ENCODE measurements around the gene CORO7. TPM values are rescaled to one million over a fixed set of nuclear protein-coding genes. Genes with fewer than 3 reads are reported as not detected.
"Not testable (repeated sequence)": the region's sequence is repeated elsewhere in the genome, so short reads cannot be mapped to it uniquely, and the experiment has no call there.

The CORO7 gene
- total RNA-seq, 1 donor from 2014 or later = 58.0 TPM

DNA sequence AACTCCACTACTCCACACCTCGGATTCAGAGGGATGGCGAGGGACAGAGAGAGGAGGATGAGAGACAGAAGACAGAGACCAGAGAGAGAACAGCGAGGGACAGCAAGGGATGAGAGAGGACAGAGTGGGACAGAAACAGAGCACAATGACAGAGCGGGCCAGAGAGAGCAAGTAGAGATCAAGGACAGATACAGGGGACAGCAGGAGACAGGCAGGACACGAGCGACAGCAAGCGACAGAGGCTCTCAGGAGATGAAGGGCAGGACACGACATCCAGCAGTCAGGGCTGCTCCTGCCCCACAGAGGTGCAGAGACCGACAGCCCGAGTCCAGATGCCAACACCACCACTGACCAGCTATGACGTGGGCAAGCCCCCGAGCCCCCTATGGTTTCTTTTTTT, 14.9 kb downstream of the CORO7 start:
- no peak for DNase-seq

DNA sequence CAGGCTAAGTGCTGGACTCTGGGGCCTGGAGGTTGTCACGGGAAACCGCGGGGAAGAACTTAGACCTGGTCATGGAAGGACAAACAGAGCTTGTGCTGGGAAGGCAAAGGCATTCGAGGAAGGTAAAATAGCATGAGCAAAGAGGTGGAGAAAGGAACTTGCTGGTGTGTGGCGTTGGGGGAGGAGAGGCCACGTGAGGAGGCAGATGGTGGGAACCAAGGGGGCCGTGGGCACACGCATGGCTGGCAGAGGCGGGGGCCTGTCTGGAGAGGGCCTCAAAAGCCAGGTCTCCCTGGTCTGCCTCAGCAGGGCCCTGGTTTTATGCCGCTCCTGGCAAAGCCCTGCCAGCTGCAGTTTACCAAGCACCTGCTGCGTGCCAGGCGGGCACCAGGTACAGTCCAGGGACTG, 15.3 kb downstream of the CORO7 start:
- DNase-seq = no peak

DNA sequence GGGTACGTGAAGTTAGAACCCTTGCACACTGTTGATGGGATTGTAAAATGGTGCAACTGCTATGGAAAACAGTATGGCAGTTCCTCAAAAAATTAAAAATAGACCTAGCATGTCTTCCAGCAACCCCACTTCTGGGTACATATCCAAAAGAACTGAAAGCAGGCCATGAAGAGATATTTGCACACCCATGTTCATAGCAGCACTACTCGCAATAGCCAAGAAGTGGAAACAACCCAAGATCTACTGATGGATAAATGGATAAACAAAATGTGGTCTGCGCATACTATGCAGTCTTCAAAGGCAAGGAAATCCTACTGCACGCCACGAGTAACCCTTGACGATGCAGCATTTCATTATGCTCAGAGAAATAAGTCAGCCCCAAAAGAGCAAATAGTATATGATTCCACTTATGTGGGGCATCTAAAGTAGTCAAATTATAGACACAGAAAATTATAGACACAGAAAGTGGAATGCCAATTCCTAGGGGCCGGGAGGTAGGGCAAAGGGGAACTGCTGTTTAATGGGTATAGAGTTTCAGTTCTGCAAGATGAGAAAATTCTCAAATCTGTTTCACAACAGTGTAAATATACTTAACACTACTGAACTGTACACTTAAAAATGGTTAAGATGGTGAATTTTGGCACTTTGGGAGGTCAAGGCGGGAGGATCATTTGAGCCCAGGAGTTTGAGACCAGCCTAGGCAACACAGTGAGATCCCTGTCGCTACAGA, 17.2 kb downstream of the CORO7 start:
- DNase-seq = no peak

DNA sequence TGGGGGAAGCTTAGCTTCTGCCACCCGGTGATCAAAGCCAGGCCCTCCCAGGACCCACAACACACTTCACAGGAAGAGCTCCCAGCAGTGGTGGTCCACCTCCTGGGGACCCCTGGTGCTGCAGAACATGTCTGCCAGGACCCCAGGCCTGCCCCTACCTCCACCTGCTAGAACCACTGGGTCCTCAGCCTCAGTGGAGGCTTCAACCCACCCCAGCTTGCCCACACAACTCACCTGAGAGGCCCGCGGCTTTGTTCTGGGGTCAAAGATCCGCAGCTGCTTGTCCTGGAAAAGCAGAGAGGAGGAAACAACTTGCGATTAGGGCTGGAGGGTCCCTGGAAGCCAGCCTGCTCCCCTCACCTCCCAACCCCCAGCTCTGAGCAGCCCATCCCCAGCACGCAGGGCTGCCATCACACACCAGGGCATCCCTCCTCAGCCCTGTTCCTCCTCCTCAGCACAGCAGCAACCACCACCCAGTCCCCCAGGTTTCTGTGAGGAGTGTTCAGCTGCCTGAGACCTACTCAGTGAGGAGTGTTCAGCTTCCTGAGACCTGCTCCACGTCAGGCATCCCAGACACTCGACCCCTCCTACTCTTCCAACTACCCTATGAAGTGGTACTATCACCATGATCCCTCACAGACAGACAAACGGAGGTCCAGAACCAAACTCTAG, 21.2 kb downstream of the CORO7 start:
- no peak for DNase-seq

DNA sequence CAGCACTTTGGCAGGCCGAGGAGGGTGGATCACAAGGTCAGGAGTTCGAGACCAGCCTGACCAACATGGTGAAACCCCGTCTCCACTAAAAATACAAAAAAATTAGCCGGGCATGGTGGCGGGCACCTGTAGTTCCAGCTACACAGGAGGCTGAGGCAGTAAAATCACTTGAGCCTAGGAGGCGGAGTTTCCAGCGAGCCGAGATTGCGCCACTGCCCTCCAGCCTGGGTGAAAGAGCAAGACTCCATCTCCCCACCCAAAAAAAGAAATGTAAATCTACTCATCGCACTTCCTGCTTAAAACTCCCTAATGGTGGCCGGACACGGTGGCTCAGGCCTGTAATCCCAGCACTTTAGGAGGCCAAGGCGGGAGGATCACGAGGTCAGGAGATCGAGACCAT, 22.5 kb downstream of the CORO7 start:
- not testable (repeated sequence) for DNase-seq

DNA sequence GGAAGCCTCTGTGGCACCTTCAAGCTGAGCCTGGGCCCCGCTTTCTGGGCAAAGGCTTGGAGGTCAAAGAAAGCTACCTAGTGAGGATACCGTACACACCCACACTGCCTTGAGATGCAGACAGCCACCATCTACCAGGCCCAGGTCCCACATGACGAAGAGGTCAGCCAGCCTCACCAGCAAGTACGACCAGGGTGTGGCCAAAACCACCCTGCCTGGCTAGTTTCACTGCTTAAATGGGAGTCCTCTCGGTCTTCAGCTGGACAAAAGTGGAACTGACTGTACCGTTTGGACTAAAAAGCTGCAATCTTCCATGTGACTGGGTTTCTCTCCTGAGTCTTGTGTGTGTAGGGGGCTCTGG, 23.2 kb downstream of the CORO7 start:
- no peak for DNase-seq

DNA sequence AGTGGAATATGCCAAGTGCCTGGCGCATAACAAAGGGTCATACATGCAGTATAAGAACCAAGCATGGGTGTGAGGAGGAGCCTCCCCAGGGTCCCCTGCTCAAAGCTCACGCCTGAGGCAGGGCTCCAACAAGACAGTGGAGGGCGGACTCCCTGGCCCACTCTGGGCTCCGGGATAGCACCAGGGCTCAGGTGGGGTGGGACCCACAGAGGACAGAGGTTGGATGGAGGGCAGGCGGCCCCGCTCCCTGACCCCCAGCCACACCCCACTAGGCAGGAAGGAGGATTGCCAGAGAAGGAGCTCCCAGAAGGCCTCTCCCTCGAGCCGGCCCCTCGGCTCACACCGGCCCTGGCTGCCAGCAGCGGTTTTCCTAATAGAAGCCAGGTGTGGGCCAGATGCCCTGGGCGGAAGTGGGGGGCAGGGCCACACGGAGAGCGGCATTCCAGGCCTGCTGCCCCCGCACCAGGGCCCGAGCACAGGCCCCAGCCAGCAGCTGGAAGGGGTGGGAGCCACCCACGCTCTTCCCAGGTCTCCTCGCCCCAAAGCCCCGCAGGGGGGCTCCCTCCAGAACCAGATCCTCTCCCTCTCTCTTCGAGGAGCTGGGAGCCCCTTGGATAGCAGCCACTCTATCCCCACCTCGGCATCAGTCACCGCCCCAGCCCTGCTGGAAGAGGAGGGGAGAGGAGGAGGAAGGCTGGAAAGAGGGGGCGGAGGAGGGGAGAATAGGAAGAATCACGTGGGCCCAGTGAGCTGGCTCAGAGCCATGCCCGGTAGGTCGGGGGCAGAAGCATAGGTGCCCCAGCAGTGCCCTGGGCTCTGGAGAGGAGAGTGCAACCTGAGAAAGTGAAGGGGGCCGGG, 23.8 kb downstream of the CORO7 start:
- no peak for DNase-seq

DNA sequence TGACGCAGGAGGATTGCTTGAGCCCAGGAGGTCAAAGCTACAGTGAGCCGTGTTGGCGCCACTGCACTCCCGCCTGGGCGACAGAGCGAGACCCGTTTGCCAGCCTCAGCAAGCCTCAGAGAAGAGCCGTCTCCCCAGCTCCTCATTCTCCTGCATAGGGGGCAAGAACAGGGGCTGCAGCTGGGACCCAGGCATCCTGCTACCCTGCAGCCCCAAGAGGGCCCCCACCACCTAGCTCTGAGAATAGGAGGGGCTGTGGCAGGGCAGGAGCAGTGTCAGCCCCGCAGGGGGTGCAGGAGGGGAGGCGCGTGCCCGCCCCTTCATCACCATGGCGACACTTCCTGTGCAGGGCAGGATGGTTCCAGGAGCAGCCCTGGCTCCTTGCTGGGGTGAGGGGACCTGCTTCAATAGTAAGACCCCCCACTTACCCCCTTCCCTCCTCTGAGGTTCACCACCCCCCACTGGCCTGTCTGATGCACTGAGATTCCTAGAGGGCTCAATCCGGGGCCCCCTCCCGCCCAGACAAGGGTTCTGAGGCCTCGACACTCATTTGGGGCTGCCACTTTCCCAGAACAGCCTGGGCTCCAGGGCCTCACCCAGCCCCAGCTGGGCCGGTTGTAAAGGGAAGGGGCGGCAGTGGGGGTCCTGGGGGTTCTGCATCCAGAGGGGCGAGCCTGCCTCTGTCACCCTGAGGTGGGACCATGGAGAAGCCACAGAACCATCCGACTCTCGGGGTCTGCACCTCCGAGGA, 24.6 kb downstream of the CORO7 start:
- no peak for DNase-seq

DNA sequence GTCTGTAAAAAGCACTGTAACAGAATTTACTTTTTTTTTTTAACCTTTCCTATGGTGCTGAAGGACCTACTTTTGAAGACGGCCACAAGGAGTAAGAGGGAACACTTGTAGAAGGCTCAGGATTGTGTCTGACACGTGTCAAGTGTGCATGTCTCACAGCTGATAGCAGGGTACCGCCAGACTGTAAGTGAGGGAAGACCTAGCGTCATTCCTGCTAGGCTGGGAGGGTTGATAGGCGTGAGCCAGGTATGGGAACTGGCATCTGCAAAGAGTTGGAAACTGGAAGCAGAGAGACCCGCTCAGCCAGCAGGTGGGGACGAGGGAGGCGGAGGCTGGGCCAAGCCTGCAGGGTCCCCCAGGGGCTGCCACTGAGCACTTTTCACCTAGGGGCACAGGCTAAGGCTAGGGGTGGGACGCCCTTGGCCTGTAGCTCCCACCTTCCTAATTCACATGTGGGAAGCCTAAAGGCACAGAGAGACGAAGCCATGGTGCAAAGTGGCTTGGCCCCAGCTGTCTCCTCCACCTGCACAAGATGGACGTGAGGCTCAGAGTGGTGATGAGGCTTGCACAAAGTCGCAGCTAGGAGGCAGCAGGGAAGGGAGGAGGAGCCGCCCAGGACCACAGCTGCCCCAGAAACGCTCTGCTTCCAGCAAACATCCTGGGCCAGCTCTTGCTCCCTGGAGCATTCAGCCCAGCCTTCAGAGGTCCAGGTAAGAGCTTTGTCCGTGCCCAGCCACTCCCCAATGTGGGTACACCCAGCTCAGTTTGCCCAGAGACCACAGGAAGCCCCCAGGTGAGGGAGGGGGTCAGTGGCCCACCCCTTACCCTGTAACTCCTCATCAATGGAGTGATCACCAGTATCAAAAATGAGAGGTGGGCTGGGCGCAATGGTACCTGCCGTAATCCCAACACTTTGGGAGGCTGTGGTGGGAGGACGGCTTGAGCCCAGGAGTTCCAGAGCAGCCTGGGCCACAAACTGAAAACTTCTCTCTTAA, 25.8 kb downstream of the CORO7 start:
- no peak for DNase-seq

DNA sequence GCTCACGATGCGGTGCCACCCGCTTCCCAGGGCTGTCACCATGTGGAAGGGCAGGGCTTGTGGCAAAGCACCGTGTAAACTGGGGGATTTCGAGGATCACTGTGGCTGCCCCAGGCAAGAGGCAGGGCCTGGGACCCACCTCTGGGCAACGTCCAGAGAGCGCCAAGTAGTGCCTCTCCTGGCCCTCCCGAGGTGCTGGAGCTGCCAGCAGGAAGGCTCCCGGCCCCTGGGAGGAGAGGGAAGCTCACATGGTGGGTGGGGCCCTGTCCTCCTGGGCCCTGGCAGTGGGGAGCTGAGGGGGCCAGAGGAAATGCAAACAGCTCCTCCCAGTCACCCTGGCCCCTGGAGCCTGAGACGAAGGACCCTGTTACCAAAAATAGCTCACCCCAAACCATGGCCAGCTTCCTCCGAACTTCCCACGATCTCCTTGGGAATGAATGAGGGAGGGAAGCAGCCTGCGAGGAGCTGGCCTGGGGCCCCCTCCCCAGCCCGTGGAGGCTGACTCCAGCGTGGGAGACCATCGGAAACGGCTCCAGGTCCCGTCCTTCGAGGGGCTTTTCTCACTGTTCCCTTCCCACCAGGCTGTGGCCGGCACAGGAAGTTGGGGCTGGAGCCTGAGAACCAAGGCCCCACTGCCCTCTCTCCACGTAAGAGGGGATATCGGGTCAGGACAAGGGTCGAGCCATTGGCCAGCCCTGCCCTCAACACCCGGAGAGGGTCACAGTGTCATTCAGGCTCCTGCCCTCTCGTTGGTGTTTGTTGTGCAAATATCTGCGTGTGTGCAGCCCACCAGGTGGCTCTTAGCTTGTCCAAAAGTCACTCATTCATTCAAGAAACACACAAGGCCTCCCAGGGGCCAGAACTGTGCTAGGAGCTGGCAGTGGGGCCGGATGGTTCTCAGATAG, 27.1 kb downstream of the CORO7 start:
- no peak for DNase-seq

DNA sequence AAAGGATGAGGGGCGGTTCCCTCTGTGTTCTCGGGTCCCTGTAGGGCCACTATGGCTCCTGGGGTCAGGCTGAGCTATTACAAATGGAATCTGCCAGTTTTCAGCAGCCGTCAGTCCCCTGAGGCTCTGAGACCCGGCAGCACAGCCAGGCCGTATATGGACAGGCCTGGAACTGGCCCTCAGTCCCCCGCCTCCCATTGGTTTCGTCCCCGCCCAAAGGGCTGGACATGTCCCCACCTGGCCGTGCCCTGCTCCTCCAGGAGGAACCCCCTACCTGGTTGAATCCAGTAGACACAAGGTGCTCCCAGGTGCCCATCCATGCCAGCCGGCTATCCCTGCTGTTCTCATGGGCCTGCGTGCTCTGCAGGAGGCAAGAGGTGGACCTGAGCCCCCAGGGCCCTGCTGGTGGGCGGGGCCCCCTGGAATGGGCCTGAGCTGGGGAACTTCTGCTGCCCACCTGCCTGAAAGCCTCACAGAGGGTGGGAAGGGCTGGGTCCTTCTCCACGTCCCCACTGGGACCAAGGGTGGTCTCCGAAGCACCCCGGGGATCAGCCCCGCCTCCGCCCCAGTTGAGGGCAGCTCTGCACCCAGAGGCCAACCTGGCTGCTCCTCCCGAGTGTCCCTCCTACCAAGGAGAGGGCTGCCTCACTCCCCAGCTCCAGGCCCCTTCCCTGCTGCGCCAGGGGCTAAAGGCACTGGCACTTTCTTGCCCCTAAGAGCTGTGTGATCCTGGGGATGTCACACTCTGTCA, 27.9 kb downstream of the CORO7 start:
- DNase-seq = no peak

DNA sequence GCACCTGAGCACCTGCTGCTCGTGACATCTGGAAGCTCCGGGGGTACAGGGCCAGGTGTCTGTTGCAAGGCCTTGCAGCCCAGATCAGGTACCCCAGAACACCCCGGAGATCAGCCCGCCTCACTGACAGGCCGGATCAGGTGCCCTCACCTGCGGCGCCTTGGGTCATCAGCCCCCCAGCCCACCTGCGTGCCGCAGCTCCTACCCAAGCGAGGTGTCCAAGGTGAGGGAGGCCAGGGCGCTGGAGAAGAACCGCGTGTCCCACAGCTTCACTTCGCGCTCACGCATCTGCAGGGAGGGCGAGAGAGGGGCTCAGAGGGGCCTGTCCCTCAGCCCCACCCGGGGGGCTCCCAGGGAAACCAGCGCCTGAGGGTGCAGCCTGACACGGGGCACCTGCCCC, 28.6 kb downstream of the CORO7 start:
- DNase-seq = no peak

DNA sequence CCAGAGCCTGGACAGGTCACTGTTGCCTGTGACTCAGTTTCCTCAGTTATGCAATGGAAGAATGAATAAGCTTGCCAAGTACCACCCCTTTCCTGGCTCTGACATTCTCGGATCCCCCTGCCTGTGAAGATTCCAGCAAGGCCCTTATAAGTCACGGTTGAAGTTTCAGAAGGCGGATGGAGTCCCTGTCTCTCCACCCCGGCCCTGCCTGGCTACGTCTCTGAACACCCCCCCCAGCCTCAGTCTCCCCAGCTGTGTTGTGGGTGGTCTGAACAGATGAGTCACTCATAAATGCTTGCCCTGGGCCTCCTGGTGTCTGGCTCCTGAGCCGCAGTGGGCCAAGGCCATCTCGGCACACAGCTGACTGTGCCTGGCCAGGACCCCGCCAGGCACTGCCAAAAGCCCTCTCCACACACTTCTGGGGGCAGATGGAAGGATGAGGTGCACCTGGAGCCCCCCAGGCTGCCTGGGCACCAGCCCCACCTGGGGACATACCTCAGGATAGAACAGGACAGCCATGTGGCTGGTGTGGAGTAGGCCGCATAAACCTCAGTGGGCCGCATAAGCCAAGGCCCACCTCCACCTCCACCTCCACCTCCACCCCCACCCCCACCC, 29.3 kb downstream of the CORO7 start:
- peak; percentile 42 for DNase-seq

DNA sequence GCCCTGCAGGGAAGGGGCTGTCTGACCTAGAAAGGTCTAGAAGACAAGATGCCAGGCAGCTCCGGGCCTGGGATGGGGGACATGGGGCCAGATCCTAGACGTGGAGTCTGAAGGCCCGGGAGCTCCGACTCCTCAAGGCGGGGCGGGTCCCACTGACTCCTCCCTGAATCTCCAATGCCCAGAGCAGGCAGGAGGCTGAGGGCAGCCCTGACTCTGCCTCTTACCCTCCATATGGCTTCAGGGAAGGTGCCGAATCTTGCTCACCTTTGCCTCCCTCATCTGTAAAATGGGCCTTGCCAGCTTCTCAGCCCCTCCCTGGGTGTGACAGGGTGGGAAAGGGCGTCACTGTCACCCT, 30.0 kb downstream of the CORO7 start:
- no peak for DNase-seq

DNA sequence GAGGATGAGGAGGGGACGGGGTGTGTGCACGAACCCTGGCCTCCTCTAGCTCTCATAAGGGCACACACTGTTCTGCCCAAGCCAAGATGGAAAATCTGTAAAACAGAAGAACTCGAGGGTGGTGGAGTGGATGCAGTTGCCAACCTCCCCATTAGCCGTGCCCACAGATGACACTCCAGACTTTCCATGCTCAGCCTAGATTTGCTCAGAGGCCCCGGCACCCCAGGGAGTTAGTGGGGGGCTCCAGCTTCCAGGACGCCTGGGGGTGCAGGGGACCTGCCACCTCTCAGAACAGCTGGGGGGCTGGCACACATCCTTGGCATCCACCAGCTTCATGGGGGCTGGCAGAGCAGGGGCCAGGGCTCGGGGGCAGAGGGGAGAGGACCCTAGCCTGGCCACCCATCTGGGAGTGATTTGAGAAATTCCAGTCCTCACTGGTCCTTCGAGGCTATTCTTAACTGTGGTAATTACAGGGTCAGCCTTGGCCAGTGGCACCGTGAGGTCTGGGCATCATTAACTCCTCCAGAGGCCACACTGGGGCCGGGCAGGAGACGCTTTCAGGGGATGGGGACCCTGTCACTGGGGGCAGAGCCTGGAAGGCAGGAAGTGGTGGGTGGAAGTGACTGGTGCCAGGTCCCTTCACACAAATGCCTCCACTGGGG, 30.5 kb downstream of the CORO7 start:
- DNase-seq = no peak

DNA sequence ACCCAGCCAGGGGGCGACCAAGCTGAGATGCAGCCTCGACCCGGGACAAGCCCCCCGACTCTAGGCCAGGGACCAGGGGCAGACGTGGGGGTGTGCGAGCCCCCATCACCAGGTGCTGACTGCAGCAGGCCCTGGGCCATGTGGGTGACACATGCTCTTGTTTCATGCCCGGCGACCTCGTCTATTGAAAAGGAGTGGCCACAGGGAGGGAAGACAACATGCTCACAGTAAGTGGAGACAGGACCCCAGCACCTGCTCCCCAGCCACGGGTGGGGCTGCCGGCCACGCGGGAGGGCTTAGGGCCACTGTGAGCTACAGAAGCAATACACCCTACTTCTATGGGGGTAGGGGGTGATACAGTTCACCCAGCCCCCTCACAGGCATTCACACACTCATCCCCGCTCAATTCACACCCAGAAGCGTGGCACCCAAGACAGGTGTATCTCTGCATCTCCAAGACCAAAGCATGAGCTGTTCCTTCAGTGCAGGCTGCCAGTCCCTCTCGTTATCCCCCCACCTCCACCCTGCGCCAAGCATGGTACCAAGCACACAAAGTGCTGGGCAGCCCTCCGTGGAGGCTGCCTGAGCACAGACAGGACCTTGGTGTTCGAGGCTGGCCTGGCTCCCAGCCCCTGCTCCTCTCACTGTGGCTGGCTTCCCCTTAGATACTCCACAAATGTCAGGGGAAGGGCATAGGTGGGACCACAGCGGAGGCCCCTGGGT, 31.2 kb downstream of the CORO7 start:
- DNase-seq = no peak

DNA sequence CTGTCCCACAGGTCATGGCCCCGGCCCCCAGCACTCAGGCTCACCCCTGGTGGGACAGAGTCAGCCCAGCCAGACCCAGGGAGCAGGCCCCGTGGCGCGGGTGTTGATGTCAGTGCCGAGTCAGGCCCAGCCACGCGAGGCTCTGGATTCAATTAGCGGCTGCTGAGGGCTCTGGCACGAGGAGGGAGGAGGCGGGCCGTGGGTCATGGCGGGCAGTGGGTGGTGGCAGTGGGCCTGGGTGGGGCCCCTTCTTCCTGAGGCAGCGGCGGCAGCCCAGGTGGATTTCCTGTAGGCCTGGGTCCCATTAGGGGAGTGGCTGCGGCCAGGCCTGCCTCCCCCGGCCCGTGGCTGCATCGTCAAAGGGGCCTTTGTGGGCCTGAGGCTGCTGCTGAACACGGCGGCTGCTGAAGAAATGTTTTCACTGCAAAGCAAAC, 31.9 kb downstream of the CORO7 start:
- no peak for DNase-seq
